SK-N-SH treated with all-trans-retinoic acid at 6 μM for 48 hours (cell line): ENCODE results near the gene NCOA4.

ENCODE experiments used
- ESRRG ChIP-seq: fragments of 250-450 bp; sonication (Bioruptor Pico); IDR thresholded peaks from 2 replicates; pipeline ENCODE4 v1.6.1; 2021; ENCODE audit warnings: mild to moderate bottlenecking
- GLIS3 ChIP-seq: fragments of 250-450 bp; sonication (Bioruptor Pico); IDR thresholded peaks from 2 replicates; pipeline ENCODE4 v1.5.0; 2020; ENCODE audit warnings: mild to moderate bottlenecking, moderate library complexity
- RARB ChIP-seq: fragments of 250-450 bp; sonication (Bioruptor Pico); IDR thresholded peaks from 2 replicates; pipeline ENCODE4 v1.8.0; 2021; ENCODE audit warnings: mild to moderate bottlenecking, moderate library complexity
- TOX ChIP-seq: fragments of 250-450 bp; sonication (Bioruptor Pico); IDR thresholded peaks from 2 replicates; pipeline ENCODE4 v1.8.0; 2021; ENCODE audit warnings: mild to moderate bottlenecking, moderate library complexity, borderline replicate concordance
- ZC3H10 ChIP-seq: fragments of 250-450 bp; sonication (Bioruptor Pico); IDR thresholded peaks from 2 replicates; pipeline ENCODE4 v1.5.1; 2021; ENCODE audit warnings: mild to moderate bottlenecking, moderate library complexity
- ZFP3 ChIP-seq: fragments of 250-450 bp; sonication (Bioruptor Pico); IDR thresholded peaks from 2 replicates; pipeline ENCODE4 v1.5.0; 2020; ENCODE audit warnings: mild to moderate bottlenecking, moderate library complexity
- ZFP30 ChIP-seq: fragments of 450-650 bp; formaldehyde crosslinking; IDR thresholded peaks from 2 replicates; pipeline ENCODE4 v1.5.0; 2022; ENCODE audit warnings: mild to moderate bottlenecking, moderate library complexity
- ZNF565 ChIP-seq: fragments of 450-650 bp; formaldehyde crosslinking; conservative IDR thresholded peaks from 2 replicates; pipeline ENCODE4 v1.5.0; 2020; ENCODE audit warnings: low read depth, mild to moderate bottlenecking, moderate library complexity
- ZNF70 ChIP-seq: fragments of 450-650 bp; formaldehyde crosslinking; IDR thresholded peaks from 2 replicates; pipeline ENCODE4 v1.5.0; 2020; ENCODE audit warnings: mild to moderate bottlenecking, moderate library complexity
- ZNF8 ChIP-seq: fragments of 450-650 bp; formaldehyde crosslinking; IDR thresholded peaks from 2 replicates; pipeline ENCODE4 v1.5.0; 2020; ENCODE audit warnings: mild to moderate bottlenecking, moderate library complexity
- TF ChIP-seq, protein P1 (sequence below): fragments of 250-450 bp; sonication (Bioruptor Pico); IDR thresholded peaks from 2 replicates; pipeline ENCODE4 v1.8.0; 2021; ENCODE audit warnings: low read depth, mild to moderate bottlenecking, moderate library complexity, borderline replicate concordance
- TF ChIP-seq, protein P2 (sequence below): fragments of 250-450 bp; sonication (Bioruptor Pico); IDR thresholded peaks from 2 replicates; pipeline ENCODE4 v1.5.1; 2020; ENCODE audit warnings: low read depth, mild to moderate bottlenecking, moderate library complexity
- TF ChIP-seq, protein P3 (sequence below): fragments of 250-450 bp; sonication (Bioruptor Pico); IDR thresholded peaks from 2 replicates; pipeline ENCODE4 v1.8.0; 2020; ENCODE audit warnings: mild to moderate bottlenecking, moderate library complexity, borderline replicate concordance

DNA sequence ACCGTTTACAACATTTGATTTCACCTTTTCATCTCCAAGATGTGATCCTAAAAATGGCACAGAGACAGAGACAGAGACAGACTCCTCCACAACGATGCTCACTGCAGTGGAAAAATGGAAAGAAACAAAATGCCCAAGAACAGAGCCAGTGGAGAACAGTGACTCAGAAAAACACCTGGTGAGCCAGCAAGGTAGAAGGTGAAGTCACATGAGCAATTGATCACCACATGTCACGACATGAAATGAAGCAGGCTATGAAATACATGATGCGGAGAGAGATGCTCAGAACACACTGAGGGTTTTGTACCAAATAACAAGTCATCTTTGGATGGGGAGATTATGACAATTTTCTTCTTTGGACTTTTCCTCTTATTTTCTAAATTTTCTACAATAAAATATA is 12.1 kb upstream of the NCOA4 start:
- TF ChIP-seq GLIS3 (CRISPR knock-in tag) (no peak), ZNF70 (CRISPR knock-in tag) (no peak), ZC3H10 (no peak), ZFP3 (CRISPR knock-in tag) (no peak), TOX (CRISPR knock-in tag) (no peak), ZFP30 (CRISPR knock-in tag) (no peak), ESRRG (CRISPR knock-in tag) (no peak), RARB (CRISPR knock-in tag) (no peak), ZNF8 (CRISPR knock-in tag) (no peak), ZNF565 (CRISPR knock-in tag) (no peak)
- TF ChIP-seq, protein P1, sequence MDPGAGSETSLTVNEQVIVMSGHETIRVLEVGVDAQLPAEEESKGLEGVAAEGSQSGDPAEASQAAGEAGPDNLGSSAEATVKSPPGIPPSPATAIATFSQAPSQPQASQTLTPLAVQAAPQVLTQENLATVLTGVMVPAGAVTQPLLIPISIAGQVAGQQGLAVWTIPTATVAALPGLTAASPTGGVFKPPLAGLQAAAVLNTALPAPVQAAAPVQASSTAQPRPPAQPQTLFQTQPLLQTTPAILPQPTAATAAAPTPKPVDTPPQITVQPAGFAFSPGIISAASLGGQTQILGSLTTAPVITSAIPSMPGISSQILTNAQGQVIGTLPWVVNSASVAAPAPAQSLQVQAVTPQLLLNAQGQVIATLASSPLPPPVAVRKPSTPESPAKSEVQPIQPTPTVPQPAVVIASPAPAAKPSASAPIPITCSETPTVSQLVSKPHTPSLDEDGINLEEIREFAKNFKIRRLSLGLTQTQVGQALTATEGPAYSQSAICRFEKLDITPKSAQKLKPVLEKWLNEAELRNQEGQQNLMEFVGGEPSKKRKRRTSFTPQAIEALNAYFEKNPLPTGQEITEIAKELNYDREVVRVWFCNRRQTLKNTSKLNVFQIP: no peak
- TF ChIP-seq, protein P2, sequence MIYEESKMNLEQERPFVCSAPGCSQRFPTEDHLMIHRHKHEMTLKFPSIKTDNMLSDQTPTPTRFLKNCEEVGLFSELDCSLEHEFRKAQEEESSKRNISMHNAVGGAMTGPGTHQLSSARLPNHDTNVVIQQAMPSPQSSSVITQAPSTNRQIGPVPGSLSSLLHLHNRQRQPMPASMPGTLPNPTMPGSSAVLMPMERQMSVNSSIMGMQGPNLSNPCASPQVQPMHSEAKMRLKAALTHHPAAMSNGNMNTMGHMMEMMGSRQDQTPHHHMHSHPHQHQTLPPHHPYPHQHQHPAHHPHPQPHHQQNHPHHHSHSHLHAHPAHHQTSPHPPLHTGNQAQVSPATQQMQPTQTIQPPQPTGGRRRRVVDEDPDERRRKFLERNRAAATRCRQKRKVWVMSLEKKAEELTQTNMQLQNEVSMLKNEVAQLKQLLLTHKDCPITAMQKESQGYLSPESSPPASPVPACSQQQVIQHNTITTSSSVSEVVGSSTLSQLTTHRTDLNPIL (CRISPR knock-in tag): no peak
- TF ChIP-seq, protein P3, sequence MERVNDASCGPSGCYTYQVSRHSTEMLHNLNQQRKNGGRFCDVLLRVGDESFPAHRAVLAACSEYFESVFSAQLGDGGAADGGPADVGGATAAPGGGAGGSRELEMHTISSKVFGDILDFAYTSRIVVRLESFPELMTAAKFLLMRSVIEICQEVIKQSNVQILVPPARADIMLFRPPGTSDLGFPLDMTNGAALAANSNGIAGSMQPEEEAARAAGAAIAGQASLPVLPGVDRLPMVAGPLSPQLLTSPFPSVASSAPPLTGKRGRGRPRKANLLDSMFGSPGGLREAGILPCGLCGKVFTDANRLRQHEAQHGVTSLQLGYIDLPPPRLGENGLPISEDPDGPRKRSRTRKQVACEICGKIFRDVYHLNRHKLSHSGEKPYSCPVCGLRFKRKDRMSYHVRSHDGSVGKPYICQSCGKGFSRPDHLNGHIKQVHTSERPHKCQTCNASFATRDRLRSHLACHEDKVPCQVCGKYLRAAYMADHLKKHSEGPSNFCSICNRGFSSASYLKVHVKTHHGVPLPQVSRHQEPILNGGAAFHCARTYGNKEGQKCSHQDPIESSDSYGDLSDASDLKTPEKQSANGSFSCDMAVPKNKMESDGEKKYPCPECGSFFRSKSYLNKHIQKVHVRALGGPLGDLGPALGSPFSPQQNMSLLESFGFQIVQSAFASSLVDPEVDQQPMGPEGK (CRISPR knock-in tag): no peak
